Measurements from ENCODE around the gene MYL12A.

MYL12A gene

GRCh38 chr18:3260995-3261372, 13.4 kb downstream of the MYL12A start:
- DNase-seq (ENCODE audit: low spot score), result no peak
- TF ChIP-seq CTCF (IDR thresholded peaks at IDR 0.05; ENCODE audit: extremely low read depth, missing control alignments), result no peak

GRCh38 chr18:3261373-3262233, 14.0 kb downstream of the MYL12A start, which contains the start of gene MYL12B:
Gene MYL12B, plus strand, starts transcription at chr18:3262133. Its CDS starts 10,766 bp downstream, at chr18:3272899.
- no peak for TF ChIP-seq CTCF (IDR thresholded peaks at IDR 0.05; ENCODE audit: extremely low read depth, missing control alignments)
- peak; percentile 91 for DNase-seq (ENCODE audit: low spot score)

- no peak for TF ChIP-seq CTCF (IDR thresholded peaks at IDR 0.05; ENCODE audit: extremely low read depth, missing control alignments)
- no peak for DNase-seq (ENCODE audit: low spot score)
Measured at GRCh38 chr18:3262234-3263131, 14.9 kb downstream of the MYL12A start.

GRCh38 chr18:3263132-3263700, 15.6 kb downstream of the MYL12A start:
- no peak for DNase-seq (ENCODE audit: low spot score)
- TF ChIP-seq CTCF (IDR thresholded peaks at IDR 0.05; ENCODE audit: extremely low read depth, missing control alignments), result no peak

GRCh38 chr18:3264362-3264761, 16.8 kb downstream of the MYL12A start:
- no peak for DNase-seq (ENCODE audit: low spot score)
- no peak for TF ChIP-seq CTCF (IDR thresholded peaks at IDR 0.05; ENCODE audit: extremely low read depth, missing control alignments)

GRCh38 chr18:3265564-3266033, 18.0 kb downstream of the MYL12A start:
- DNase-seq (ENCODE audit: low spot score), result no peak
- no peak for TF ChIP-seq CTCF (IDR thresholded peaks at IDR 0.05; ENCODE audit: extremely low read depth, missing control alignments)
